KMS-11 (cell line): Measurements from ENCODE around the gene TMPRSS2.

ENCODE experiments used
- H2AFZ ChIP-seq: fragments of 200-600 bp; sonication (generic); 2 replicates; pipeline ENCODE4 v1.6.1; 2016; ENCODE audit warnings: antibody characterized with exemption, mixed run types, low read depth
- H3K27ac ChIP-seq: fragments of 200-600 bp; sonication (generic); 2 replicates; pipeline ENCODE4 v1.6.1; 2016; ENCODE audit warnings: mild to moderate bottlenecking, mixed run types
- H3K27me3 ChIP-seq: fragments of 200-600 bp; sonication (generic); 2 replicates; pipeline ENCODE4 v1.6.1; 2017; ENCODE audit warnings: mild to moderate bottlenecking, low read depth, mixed run types, moderate library complexity; ENCODE audit not compliant: insufficient read depth
- H3K36me3 ChIP-seq: fragments of 200-600 bp; sonication (generic); 2 replicates; pipeline ENCODE4 v1.6.1; 2017; ENCODE audit warnings: mild to moderate bottlenecking, mixed run types; ENCODE audit not compliant: insufficient read depth
- H3K4me1 ChIP-seq: fragments of 200-600 bp; sonication (generic); 2 replicates; pipeline ENCODE4 v1.6.1; 2016; ENCODE audit warnings: mild to moderate bottlenecking, low read depth, mixed run types; ENCODE audit not compliant: poor library complexity, severe bottlenecking
- H3K4me2 ChIP-seq: fragments of 200-600 bp; sonication (generic); 2 replicates; pipeline ENCODE4 v1.7.0; 2016; ENCODE audit warnings: mild to moderate bottlenecking, mixed run types
- H3K4me3 ChIP-seq: fragments of 200-600 bp; sonication (generic); IDR thresholded peaks from 2 replicates; pipeline ENCODE4 v1.6.1; 2017; ENCODE audit warnings: low read depth, low read length, mixed read lengths; ENCODE audit not compliant: insufficient read depth
- H3K79me2 ChIP-seq: fragments of 200-600 bp; sonication (generic); 2 replicates; pipeline ENCODE4 v1.6.1; 2016; ENCODE audit warnings: low read depth, mixed run types; ENCODE audit not compliant: insufficient read depth
- H3K9ac ChIP-seq: fragments of 200-600 bp; sonication (generic); 2 replicates; pipeline ENCODE4 v1.6.1; 2016; ENCODE audit warnings: mild to moderate bottlenecking, mixed run types
- H4K20me1 ChIP-seq: fragments of 200-600 bp; sonication (generic); 2 replicates; pipeline ENCODE4 v1.6.1; 2016; ENCODE audit warnings: mild to moderate bottlenecking, mixed run types; ENCODE audit not compliant: insufficient read depth
- CTCF ChIP-seq: fragments of 200-600 bp; sonication (generic); conservative IDR thresholded peaks from 2 replicates; pipeline ENCODE4 v1.6.1; 2017; ENCODE audit warnings: low read depth, mild to moderate bottlenecking, antibody characterized with exemption, low read length, moderate library complexity, mixed read lengths

Gene TMPRSS2

GRCh38 chr21:41547111-41547510, 39.2 kb upstream of the TMPRSS2 start:
- Histone ChIP-seq H3K36me3 (no peaks in the 10 kb centered on the region; the same call in 1 of the 2 replicates), H3K4me3 (no peak overlapping the region), H3K4me1 (no peaks in the 10 kb centered on the region), H3K79me2 (no peaks in the 10 kb centered on the region), H4K20me1 (no peaks in the 10 kb centered on the region), H3K4me2 (no peak overlapping the region), H3K9ac (no peak overlapping the region), H2AFZ (no peak overlapping the region), H3K27me3 (no peaks in the 10 kb centered on the region), H3K27ac (no peak overlapping the region)
- no peak for TF ChIP-seq CTCF

DNA sequence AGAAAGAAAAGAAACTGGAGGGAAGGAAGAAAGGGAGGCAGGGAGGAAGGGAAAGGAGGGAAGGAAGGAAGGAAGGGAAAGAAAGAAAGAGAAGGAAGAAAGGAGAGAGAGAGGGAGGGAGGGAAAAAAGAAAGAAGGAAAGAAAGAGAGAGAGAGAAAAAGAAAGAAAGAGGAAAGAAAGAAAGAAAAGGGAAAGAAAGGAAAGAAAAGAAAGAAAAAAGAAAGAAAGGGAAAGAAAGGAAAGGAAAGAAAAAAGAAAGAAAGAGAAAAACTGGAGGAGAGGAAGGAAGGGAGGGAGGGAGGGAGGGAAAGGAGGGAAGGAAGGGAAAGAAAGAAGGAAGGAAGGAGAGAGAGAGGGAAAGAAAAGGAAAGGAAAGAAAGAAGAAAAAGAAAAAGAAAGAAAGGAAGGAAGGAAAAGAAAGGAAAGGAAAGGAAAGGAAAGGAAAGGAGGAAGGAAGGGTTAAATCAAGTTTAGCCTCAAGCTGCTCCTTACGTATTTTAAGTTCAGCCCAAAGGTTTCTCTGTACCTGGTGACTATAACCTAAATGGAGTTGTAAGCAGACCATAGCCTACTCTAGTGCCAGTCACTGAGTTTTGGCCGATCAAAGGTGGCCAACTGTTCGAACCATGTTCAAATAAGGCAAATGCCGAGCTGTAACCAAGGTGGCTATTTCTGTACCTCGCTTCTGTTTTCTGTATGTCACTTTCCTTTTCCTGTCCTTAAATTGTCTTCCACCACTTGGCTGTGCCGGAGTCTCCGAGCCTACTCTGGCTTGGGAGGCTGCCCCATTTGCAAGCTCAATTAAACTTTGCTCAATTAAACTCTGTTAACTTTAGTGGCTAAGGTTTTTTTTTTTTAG, 37.8 kb upstream of the TMPRSS2 start:
- no peak for TF ChIP-seq CTCF
- no peaks in the 10 kb centered on the region for H3K4me1 ChIP-seq
- H3K79me2 ChIP-seq: no peaks in the 10 kb centered on the region
- no peaks in the 10 kb centered on the region for H3K27me3 ChIP-seq
- no peak overlapping the region for H3K4me3 ChIP-seq
- H3K9ac ChIP-seq: no peak overlapping the region
- no peaks in the 10 kb centered on the region; the same call in 1 of the 2 replicates for H3K36me3 ChIP-seq
- no peak overlapping the region for H2AFZ ChIP-seq
- H4K20me1 ChIP-seq: no peaks in the 10 kb centered on the region
- no peak overlapping the region for H3K4me2 ChIP-seq
- no peak overlapping the region for H3K27ac ChIP-seq

GRCh38 chr21:41542727-41543126, 34.8 kb upstream of the TMPRSS2 start:
- no peak overlapping the region for H3K9ac ChIP-seq
- no peaks in the 10 kb centered on the region for H4K20me1 ChIP-seq
- no peaks in the 10 kb centered on the region; the same call in 1 of the 2 replicates for H3K36me3 ChIP-seq
- no peak overlapping the region for H3K4me2 ChIP-seq
- no peak for TF ChIP-seq CTCF
- H3K27ac ChIP-seq: no peak overlapping the region
- no peaks in the 10 kb centered on the region for H3K79me2 ChIP-seq
- H2AFZ ChIP-seq: no peak overlapping the region
- no peaks in the 10 kb centered on the region for H3K4me1 ChIP-seq
- H3K4me3 ChIP-seq: no peak overlapping the region
- no peaks in the 10 kb centered on the region for H3K27me3 ChIP-seq

DNA sequence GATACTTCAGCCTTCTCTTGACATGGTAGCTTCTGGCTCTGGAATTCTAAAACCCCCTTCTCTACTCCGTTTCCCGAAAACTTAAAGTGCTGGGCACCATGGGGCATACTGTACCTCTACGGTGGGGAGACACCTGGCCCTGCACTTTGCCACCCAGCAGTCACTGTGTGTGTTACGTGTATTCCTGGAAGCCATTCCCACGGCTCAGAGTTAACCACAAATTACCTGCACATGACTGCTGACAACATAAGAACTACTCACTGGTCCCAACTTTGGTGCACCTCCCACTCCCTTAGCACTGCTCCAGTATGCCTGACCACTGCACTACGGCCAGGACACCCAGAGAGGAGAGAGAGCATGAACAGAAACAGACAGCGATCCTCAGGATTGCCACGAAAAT, 29.4 kb upstream of the TMPRSS2 start:
- no peak overlapping the region for H2AFZ ChIP-seq
- H3K79me2 ChIP-seq: no peaks in the 10 kb centered on the region
- H3K9ac ChIP-seq: no peak overlapping the region
- no peak overlapping the region for H3K27ac ChIP-seq
- no peak overlapping the region for H3K4me2 ChIP-seq
- H3K36me3 ChIP-seq: no peaks in the 10 kb centered on the region
- no peaks in the 10 kb centered on the region for H3K4me1 ChIP-seq
- no peak overlapping the region for H3K4me3 ChIP-seq
- no peak for TF ChIP-seq CTCF
- no peaks in the 10 kb centered on the region for H4K20me1 ChIP-seq
- H3K27me3 ChIP-seq: no peaks in the 10 kb centered on the region; the same call in 1 of the 2 replicates
